NK-92 (cell line): ENCODE measurements around the gene CHRD.
"Not testable (repeated sequence)": the region's sequence is repeated elsewhere in the genome, so short reads cannot be mapped to it uniquely, and the experiment has no call there.

Source experiments
- DNase-seq: peaks from one replicate; lab custom pipeline; 2025; ENCODE audit not compliant: unreplicated experiment; lab: John Stamatoyannopoulos, UW

CHRD gene

GRCh38 chr3:184379358-184380184, at the start of gene CHRD:
TSS of gene CHRD (plus strand) at chr3:184380054. CDS start at chr3:184380319, 265 bp downstream.
- no peak for DNase-seq

GRCh38 chr3:184332370-184333090, 47.3 kb upstream of the CHRD start:
- no peak for DNase-seq

GRCh38 chr3:184333190-184333589, 46.7 kb upstream of the CHRD start:
- no peak for DNase-seq

GRCh38 chr3:184333700-184334099, 46.2 kb upstream of the CHRD start:
- DNase-seq, result no peak

GRCh38 chr3:184334470-184335158, 45.2 kb upstream of the CHRD start:
- DNase-seq, result no peak

GRCh38 chr3:184335291-184335660, 44.6 kb upstream of the CHRD start:
- no peak for DNase-seq

GRCh38 chr3:184335661-184336546, 44.0 kb upstream of the CHRD start:
- no peak for DNase-seq

GRCh38 chr3:184336547-184337398, 43.1 kb upstream of the CHRD start:
- no peak for DNase-seq

- DNase-seq, result no peak
Observed at GRCh38 chr3:184337399-184337714, 42.5 kb upstream of the CHRD start, which contains the start of gene FAM131A. TSS of gene FAM131A (plus strand) at chr3:184337600. CDS start at chr3:184337631, 31 bp downstream.

GRCh38 chr3:184337981-184338380, 41.9 kb upstream of the CHRD start:
- no peak for DNase-seq

- DNase-seq, result no peak
Observed at GRCh38 chr3:184338511-184338945, 41.3 kb upstream of the CHRD start.

GRCh38 chr3:184339001-184339400, 40.9 kb upstream of the CHRD start:
- DNase-seq, result no peak

GRCh38 chr3:184339451-184340135, 40.3 kb upstream of the CHRD start:
- DNase-seq, result not testable (repeated sequence)

- no peak for DNase-seq
Observed at GRCh38 chr3:184341925-184342324, 37.9 kb upstream of the CHRD start.

- DNase-seq, result no peak
Observed at GRCh38 chr3:184343200-184343876, 36.5 kb upstream of the CHRD start.

- DNase-seq, result no peak
Observed at GRCh38 chr3:184344579-184345316, 35.1 kb upstream of the CHRD start.

- no peak for DNase-seq
Observed at GRCh38 chr3:184345317-184346144, 34.3 kb upstream of the CHRD start.
